Left forelimb (tissue), 1 donor: ENCODE results near the gene ACVR1B.

Experiments
- DNase-seq: peaks from one replicate; pipeline ENCODE4 v3.0.0-alpha.2; 2018; ENCODE audit warnings: low spot score

The ACVR1B gene

DNA sequence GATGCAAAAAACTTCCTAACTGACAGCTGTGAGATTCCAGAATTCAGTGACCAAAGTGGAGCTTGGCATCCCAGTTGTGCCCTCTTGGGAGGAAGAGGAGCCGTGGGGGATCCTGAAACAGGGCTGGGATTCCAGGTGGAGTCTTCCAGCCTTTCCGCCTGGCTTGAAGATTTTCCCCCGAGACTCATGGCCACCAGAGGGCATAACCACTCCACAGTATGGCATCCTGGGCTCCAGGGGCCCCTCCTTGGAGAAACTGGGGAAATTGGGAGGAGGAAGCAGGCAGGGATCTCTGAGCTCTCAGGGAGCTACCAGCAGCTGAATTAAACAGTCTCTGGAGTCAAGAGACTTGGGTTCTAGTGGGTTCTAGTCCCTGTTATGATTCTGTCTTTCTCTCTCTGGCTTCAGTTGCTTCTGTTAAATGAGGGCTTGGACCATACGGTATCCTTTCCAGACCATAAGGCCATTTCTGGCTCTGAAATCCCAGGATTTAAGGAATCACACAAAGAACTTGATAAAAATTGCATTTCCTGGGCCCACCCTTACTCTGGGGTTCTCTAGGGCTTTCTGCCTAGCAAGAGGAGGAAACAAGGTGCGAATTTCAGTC lies 52.6 kb downstream of the ACVR1B start:
- no peak for DNase-seq

DNA sequence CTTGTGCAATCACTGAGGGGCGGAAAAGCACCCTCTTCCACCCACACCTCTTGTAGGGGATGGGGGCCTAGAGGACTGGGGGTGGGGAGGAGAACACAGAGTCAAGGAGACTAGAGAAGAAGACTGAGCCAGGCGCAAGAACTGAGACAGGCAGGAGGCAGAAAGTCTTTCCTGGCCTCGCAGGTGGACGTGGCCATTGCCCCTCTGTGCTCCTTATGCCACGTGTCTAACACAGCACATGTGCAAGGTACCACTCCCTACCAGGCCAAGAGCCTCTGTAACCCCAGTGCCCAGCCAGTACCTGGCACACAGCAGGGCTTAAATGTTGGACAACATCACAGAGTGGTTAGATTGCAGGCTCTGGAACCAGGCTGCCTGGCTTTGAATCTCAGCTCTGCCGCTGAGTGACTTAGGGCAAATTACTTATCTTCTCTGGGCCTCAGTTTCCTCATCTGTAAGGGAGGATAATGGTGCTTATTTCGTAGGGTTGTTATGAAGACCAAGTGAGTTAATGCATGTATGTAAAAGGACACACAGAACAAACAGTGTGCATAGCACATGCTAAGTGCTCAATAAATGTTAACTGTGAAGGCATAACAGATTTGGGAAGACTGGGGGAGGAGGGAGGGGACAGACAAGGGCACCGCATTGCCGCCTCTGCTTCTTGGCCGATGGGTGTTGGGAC lies 53.9 kb downstream of the ACVR1B start:
- DNase-seq, result no peak

DNA sequence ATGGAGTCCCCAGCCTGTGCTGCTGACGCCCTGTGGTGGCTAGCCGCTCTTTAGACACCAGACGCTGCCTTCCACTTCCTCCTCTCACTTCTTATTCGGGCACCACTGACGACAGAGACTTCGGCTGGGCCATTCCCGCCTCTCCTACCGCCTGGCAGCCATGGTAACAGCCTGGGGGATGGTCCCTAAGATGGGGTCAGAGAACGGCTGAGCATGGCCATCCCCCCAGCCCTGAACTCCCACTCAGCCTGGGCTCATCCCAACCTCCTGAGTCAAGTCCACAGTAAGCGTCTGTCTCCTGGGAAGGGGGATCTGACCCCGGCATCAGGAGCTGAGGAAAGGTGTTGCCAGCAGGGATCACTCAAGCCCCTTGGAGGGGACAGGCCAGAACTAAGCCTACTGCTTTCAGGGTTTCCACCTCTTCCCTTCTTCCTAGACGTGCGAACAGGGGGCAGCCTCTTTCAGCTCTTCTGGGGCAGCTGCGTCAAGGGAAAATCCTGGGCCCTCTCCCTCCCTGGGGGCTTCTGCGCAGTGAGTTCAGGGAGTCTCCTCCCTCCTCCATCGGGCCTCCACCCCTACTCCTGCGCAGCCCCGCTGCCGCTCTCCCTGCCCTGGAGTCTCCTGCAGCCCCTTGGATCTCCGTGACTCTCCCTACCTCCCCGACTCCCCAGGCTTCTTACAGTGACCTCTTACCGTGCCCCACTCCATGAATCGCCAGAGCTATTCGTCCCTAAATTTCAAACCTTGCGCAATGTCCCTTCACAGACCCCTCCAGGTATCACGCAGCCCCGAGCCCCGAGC lies 54.6 kb downstream of the ACVR1B start:
- no peak for DNase-seq

DNA sequence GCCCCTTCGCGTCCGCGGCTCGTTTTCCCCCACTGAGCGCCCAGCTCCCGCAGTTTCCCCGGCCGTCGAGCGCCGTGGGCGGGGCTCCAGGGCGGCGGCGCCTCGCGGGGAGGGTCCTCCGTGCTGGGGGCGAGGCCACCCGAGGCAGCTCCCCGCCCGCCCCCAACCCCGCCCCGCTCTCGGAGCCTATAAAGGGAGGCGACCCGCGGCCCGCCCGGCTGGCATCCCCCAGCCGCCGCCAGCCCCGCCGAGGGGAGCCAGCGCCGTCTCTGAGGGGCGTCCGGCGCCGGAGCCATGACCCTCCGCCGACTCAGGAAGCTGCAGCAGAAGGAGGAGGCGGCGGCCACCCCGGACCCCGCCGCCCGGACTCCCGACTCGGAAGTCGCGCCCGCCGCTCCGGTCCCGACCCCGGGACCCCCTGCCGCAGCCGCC lies 55.2 kb downstream of the ACVR1B start, which contains the start of gene TAMALIN:
TAMALIN (plus strand) TSS at position 221 of the 432 bp plus-strand sequence; CDS start at position 295, 74 bp downstream.
- DNase-seq, result peak; percentile 89

DNA sequence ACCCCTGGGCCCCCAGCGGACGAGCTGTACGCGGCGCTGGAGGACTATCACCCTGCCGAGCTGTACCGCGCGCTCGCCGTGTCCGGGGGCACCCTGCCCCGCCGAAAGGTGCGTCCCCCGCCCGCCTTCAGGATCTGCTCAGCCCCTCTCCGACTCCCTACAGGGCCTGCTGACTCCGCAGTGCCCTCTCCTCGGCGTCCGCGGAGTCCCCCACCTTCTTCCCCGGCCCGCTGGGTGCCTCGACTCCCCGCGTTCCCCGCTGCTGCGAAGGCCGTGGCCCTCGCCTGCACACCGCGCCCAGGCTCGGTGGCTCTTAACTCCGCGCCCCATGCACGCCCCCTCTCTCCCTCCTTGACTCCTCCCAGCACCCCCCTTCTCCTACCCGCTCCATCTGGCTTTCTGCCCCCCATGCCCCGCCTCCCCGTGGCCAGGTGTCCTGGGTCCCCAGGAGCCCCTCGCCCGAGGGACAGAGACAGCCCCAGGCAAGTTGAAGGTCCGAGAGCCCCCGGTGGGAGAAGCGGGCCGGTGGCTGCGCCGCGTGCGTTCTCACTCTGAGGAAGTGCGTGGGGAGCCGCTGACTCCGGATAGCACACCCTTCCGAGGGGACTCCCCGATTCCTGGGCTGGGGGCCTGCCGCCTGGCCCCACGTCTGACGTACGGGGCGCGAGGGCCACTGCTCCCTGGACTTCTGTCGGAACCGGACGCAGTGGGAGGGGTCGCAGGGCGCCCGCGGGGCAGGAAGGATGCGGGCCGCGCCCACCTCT lies 55.8 kb downstream of the ACVR1B start:
- no peak for DNase-seq

DNA sequence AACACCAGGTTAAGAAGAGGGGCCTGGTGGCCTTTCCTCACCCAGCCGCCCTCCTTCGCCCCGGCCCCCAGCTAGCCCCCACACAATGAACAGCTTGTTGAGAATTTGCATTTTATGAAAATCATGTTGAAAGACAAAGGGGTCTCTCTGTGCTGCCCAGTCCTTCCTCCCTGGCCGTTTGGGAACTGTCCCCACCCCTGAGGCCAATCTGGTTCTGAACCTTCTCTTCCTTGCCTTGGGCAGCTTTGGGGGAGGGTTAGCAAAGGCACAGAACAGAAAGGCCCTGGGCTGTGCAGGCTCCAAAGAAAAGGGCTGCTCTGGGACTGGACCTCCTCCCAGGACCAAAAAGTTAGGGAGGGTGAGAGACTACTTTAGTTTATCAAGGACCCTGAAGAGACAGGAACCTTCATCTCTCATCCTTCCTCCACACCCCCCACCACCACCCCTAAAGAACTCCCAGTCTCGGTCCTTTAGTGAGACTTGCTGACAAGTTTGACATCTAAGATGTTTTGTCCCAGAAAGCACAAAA lies 56.5 kb downstream of the ACVR1B start:
- no peak for DNase-seq

DNA sequence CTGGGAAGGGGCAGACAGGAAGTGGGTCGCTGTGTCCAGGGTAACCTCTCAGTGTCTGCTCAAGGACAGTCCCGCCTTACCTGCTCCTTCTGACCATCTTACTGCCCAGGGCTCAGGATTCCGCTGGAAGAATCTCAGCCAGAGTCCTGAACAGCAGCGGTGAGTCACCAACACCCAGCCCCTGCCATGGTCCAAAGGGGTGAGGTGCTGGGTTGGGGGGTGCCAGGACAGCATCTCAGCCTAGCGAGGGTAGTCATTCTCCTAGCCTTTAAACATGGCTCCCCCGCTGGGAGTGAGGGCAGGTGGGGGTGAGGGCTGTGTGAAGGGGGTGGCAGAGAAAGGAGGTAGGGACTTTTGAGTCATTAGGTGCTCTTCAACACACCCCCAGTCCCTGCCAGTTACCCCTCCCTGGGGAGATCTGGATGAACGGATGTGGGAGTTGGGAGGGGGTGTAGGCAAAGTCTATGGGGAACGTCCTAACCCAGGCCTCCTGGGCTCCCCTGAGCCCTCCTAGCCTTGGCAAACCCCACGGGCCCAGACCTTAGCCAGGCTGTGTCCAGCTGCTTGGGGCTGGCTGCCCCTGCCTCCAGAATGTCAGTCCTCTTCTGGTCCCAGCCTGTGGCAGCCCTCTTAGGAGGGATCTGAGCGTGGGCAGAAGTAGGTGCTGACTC lies 57.7 kb downstream of the ACVR1B start:
- no peak for DNase-seq

DNA sequence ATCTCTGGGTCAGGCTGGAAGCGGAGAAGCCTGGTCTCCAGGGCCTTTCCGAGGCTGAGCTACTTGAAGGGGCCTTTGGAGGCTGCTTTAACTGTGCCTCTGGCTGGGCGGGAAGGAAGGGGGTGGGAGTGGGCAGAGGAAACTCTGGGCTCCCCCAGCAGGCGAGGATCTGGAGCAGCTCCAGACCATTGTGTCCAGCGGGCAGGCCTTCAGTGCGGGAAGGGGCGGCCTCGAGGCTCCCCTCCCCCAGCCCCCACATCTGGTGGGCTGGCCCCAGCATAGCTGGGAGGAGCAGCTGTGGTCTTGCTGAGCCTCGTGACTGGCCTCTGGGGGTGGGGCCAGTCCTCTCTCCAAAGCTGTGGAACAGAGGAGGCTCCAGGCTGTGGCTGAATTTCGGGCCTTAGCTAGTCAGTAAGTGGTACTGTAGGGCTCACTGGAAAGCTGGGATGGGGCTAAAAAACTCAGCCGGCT lies 58.7 kb downstream of the ACVR1B start:
- peak; percentile 92 for DNase-seq

DNA sequence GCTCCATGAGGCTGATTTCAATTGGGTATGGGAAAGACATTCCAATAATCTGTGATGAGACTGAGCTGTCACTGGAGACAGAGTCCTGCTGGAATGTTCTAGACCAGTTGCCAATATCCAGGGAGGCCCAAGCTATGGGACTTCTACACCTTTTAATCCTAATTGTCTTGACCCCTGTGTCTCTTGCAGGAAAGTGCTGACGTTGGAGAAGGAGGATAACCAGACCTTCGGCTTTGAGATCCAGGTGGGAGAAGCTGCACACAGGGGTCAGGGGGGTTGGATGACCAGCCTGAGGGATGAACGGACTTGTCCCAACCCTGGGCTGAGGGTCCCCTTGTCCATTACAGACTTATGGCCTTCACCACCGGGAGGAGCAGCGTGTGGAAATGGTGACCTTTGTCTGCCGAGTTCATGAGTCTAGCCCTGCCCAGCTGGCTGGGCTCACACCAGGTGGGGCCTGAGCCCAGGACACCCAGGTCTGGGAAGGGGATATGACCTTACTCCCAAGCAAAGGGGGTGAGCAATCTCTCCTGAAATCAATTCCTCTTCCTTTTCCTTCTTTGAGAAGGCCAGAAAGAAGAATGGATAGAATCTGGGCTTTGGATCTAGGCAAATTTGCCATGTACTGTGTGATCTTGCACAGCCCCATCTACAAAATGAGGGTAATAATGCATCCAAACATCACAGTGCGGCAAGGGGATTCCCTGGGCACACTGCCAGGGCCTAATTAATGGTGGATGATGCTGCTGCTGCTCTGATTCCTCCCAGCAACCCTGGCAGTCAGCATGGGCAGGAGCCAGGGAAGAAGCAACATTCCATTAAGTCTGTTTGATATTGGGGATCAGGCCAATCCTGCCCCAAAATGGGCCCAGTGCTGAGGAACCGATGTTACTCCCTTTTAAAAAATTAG lies 59.4 kb downstream of the ACVR1B start:
- no peak for DNase-seq

DNA sequence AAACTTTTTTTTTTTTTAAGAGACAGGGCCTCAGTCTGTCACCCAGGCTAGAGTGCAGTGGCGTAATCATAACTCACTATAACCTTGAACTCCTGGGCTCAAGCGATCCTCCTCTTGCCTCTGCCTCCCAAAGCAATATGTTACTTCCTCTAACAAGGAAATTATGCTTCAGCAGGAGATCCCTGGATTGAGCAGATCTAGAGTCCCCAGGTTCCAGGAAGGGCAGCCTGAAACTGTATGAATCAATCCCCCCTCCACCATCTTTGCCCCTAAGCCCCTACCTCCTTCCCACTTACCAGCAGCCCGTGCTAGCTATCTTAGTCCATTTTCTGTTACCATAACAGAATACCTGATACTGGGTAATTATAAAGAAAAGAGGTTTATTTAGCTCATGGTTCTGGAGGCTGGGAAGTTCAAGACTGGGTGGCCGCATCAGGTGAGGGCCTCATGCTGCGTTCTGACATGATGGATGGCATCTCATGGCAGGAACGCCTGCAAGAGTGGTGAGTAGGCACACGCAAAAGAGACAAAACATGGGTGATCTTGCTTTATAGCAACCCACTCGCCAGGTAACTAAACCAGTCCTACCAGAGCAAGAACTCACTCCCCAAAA lies 60.2 kb downstream of the ACVR1B start:
- DNase-seq, result no peak

DNA sequence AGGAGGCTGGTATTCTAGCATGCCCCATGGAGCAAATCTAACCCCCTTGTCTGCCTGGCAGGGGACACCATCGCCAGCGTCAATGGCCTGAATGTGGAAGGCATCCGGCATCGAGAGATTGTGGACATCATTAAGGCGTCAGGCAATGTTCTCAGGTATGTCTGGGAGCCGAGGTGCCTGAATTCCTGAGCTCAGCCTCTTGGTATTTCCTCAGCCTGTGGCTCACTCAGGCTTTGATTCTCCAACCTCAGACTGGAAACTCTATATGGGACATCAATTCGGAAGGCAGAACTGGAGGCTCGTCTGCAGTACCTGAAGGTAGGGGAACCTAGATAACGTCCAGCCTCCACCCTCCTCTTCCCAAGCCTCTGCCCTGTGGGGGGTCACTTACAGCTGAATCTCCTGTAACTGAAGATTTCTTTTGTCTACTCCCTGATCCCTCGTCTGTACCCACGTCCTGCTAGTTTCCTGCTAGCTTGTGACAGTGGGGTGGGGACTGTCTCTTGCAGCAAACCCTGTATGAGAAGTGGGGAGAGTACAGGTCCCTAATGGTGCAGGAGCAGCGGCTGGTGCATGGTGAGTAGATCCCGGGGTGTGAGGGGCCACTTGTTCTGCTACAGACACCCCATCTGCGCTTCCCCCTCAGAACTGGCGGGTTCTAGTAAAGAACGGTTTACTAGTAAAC lies 62.3 kb downstream of the ACVR1B start:
- DNase-seq, result no peak

DNA sequence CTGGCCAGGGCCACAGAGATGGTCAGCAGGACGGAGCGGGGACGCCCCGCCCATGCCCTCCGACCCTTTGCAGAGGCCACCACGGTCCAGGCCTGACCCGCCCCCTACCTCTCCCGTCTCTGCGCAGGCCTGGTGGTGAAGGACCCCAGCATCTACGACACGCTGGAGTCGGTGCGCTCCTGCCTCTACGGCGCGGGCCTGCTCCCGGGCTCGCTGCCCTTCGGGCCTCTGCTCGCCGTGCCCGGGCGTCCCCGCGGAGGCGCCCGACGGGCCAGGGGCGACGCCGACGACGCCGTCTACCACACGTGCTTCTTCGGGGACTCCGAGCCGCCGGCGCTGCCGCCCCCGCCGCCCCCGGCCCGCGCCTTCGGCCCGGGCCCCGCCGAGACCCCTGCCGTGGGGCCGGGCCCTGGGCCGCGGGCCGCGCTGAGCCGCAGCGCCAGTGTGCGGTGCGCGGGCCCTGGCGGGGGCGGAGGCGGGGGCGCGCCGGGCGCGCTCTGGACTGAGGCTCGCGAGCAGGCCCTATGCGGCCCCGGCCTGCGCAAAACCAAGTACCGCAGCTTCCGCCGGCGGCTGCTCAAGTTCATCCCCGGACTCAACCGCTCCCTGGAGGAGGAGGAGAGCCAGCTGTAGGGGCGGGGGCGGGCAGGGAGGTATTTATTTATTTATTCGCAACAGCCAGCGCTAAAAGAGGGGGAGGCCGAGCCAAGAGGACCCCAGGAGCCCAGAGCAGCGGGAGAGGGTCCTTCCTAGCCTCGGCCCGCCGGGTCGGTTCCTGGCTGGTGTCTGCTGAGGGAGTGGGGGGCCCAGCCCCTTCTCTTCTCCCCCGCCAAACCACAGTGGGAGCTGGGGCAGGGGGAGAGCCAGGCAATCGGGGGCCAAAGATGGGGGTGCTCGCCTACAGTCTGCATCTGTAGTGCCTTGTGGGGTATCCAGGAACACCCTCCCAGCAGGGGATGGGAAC lies 63.4 kb downstream of the ACVR1B start:
- DNase-seq, result no peak

DNA sequence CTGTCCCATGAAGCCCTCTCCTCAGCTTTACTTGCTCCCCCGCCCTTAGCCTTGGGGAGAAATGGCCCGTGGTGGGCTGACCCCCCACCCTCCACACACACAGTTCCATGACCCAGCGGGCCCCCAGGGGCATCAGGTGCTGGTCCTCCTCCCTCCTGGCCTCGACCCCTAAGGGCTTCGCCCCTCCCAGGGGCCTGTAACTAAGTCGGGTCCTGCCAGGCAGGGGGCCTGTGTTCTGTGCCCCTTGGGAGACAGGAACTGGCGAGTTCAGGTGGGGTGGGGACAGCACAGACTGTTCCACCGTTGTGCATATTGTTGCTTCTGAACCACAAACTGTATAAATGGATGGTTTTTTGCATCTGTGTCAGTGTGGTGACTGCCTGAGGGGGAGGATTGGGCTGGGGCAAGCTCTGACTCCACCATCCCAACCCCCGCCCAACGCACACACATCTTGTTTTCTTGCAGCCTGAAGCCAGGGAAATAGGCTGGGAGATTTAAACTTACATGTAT lies 64.1 kb downstream of the ACVR1B start:
- DNase-seq, result no peak

DNA sequence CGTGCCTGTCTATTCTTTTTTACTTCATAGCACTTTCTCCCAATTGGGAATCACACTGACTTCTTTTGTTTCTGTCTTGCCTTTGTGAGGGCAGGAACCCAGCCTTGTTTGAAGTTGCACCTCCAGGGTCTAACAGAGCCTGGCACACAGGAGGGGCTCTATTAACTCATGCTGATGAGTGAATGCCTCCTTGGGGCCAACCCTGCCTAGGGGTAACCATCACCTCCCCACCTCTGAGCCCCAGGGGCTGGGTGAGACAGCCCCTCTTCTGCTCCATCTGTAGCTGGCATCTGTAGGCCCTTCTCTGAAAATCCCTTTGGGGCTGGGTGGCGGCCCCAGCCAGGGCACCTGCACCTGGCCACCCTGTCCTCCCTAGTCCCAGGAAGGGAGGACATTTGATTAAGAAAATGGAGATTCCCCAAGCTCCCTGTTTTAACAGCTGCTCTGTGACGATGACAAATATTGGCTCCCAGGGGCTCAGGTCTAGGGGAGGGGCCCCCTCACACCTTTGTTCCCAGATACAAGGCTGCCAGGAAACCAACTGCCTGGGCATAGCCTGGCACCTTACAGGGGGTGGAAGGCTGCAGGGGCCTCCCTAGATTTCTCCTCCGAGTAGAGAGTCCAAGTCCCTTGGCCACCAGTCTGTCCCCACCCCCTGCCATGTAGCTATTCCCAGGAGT lies 67.1 kb downstream of the ACVR1B start:
- no peak for DNase-seq

DNA sequence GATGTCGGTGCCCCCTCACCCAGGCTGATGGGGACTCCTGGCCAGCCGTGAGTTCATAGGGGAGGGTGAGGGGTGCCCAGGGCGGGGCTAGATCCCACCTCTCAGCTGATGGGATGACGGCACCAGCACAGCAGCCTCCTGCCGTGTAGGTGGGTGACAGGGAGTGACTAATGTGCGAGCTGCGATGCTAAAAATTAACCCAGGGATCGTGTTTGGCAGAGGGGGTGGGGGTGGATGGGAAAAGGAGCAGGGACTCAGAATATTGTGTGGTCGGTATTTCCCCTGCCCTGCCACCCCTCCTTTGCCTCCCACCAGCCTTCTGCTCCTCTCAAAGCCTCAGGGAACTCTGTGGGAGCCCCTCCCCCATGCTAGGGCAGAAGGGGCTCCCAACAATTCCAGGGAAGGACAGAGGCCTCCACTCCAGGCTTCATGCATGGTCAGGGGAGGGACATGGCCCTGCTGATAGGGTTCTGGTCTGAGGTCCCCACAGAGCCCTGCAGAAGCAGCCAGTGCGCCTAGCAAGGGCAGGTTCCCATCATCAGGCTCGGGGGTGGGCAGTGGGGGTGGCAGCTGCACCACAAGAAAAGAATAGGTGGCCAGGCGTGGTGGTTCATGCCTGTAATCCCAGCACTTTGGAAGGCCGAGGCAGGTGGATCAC lies 67.7 kb downstream of the ACVR1B start:
- no peak for DNase-seq

DNA sequence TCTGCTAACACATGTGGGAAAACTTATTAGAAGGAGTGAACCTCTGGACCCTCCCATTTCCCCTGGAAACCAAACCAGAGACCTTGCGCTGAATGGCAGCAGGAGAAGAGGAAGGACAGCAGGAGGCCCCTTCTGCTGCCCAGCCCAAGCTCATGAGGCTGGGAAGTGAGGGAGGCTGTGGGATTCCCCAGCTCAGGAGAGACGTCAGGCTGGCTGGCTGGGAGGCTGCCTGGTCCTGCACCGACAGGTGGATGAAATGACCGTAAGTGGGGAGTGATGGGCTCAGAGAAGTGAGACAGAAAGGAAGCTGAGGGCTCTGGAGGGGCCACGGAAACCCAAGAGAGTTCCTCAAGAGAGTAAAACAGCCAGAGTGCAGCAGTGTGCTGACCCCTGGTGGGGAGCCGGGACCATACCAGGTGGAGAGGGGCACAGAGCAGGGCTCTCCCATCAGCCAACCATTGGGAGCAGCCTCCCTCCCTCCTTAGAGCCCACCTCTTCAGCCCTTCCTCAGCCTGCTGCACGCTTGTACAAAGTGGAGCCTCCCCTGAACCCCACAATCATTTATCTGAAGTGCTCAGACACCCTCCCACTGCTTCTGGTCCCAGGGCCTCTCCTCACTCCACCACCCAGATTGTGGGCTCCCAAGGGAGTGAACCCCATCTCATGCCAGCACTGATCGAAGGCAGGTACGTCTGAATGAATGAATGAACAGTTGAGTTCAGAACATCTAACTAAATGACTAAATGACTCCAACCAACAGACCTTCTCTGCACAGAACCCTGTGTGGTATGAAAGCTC lies 69.2 kb downstream of the ACVR1B start:
- no peak for DNase-seq
